Heart left ventricle (tissue), 16 donors: ENCODE data around the gene MRPL23. TPM values are rescaled to one million over a fixed set of nuclear protein-coding genes. Genes with fewer than 3 reads are reported as not detected.

Experiments
- ATAC-seq, 4 donors: fragments of 200-7000 bp; cut with Tn5 transposase; one replicate each; pipeline ENCODE4 v1.9.1; 2020 to 2022; ENCODE audit warnings: moderate library complexity in 4 of 4, mild to moderate bottlenecking in 3 of 4, moderate number of reproducible peaks in 1 of 4
- DNase-seq, 5 donors: peaks; one replicate each; pipeline ENCODE4 v3.0.0-alpha.2; 2020
- H3K27ac ChIP-seq, 12 donors: fragments of 200-600 bp; sonication (generic) in 4 of 12; one replicate each; pipeline versions ENCODE4 v1.5.0 to v1.8.0; 2016 to 2022; ENCODE audit warnings: mild to moderate bottlenecking in 2 of 12
- H3K27me3 ChIP-seq, 9 donors: fragments of 200-600 bp; sonication (generic) in 2 of 9; one replicate each; pipeline versions ENCODE4 v1.5.1 to v1.8.0; 2016 to 2022; ENCODE audit warnings: mild to moderate bottlenecking in 3 of 9
- H3K36me3 ChIP-seq, 9 donors: fragments of 200-600 bp; sonication (generic) in 2 of 9; one replicate each; pipeline versions ENCODE4 v1.5.0 to v1.8.0; 2018 to 2022; ENCODE audit warnings: mild to moderate bottlenecking in 2 of 9
- H3K4me1 ChIP-seq, 12 donors: fragments of 200-600 bp; sonication (generic) in 4 of 12; one replicate each; pipeline versions ENCODE4 v1.5.0 to v1.8.0; 2016 to 2022; ENCODE audit warnings: mild to moderate bottlenecking in 3 of 12
- H3K4me3 ChIP-seq, 12 donors: fragments of 200-600 bp; sonication (generic) in 4 of 12; one replicate each; pipeline versions ENCODE4 v1.5.0 to v1.8.0; 2017 to 2022; ENCODE audit warnings: mild to moderate bottlenecking in 9 of 12, moderate library complexity in 4 of 12
- H3K9me3 ChIP-seq, 12 donors: fragments of 200-600 bp; sonication (generic) in 4 of 12; one replicate each; pipeline versions ENCODE4 v1.5.0 to v1.8.0; 2016 to 2022; ENCODE audit warnings: mild to moderate bottlenecking in 1 of 12
- CTCF ChIP-seq, 12 donors: fragments of 200-600 bp; sonication (generic) in 4 of 12; IDR thresholded peaks; one replicate each; pipeline versions ENCODE4 v1.5.0 to v1.8.0; 2018 to 2022; ENCODE audit warnings: antibody characterized with exemption in 12 of 12, mild to moderate bottlenecking in 5 of 12
- POLR2A ChIP-seq, 2 donors: fragments of 450-650 bp; IDR thresholded peaks; one replicate each; pipeline ENCODE4 v1.6.1; 2017; ENCODE audit warnings: antibody characterized with exemption in 2 of 2, mild to moderate bottlenecking in 2 of 2, moderate library complexity in 2 of 2
- WGBS, 4 donors: extraction: QIAGEN DNeasy Blood & Tissue Kit in 2 of 4; methylation state at CpG; one replicate each; pipeline versions ENCODE4 v1.1.5 to v1.1.7; 2013 to 2018; 5-methylcytosine and 5-hydroxymethylcytosine counted together
- intact Hi-C, 10 donors: fragments of 100-400 bp; cut with DNase I; formaldehyde crosslinking; loops; one replicate each; pipeline versions ENCODE4 v1.11.1 to v1.14.2; 2022
- polyA plus RNA-seq, 2 donors: library from polyadenylated mRNA; stranded (reverse); fragments of 200-250 nt; gene quantifications; one replicate each; pipeline ENCODE4 v1.2.3, GENCODE V29; 2013
- total RNA-seq, 9 donors: library from RNA; depleted of rRNA in 2 of 9; stranded (reverse); fragments of >200 nt in 2 of 9; fragmentation: NEBNext Ultra II Directional in 3 of 9; extraction: Animal tissue kit (Norgen Biotek cat#: 25700) in 3 of 9; gene quantifications; one replicate each; pipeline versions ENCODE4 v1.1.0 to v1.2.4, GENCODE V29; 2016 to 2023
- donor health status: ischemic (EF 13 %, LVEDD 7.1; RV severe dilation, severe dysfunction).
- donor health status: healthy with polysubstance abuse.
- donor health status: DM: no; HTN: yes; CAD: no.
- donor health status: DM: no; HTN: no; CAD: no.
- donor health status: ischemic (EF 25% LVEDD 6.9; RV normal size, moderate dysfunction).
- donor health status: ischemic (EF 25% LVEDD 5.7; RV mildly dilated, moderate dysfunction).
- donor health status: healthy.
- donor health status: DM: yes; HTN: yes; CAD: no.
- donor health status: ischemic (EF 35%, LVEDD 5.7; RV mildly dilated, moderate dysfunction).
- donor health status: nonischemic (EF 11% LVEDD 7.7; RV severe dilation, severe dysfunction).
- donor health status: DM: yes; HTN: yes; CAD: no.
- donor health status: PGD.
- donor health status: ischemic (EF 29% LVEDD 5.4; RV normal size, mild dysfunction).
- donor health status: nonischemic (EF 23%, LVEDD 6.1; RV moderate dilation, normal function).

Gene MRPL23
- total and polyA plus RNA-seq, 11 donors, result 44.0 to 183 (median 93.3) TPM

- no peak overlapping the region for H3K4me3 ChIP-seq
- no peaks in the 10 kb centered on the region for H3K27me3 ChIP-seq
- H3K27ac ChIP-seq, result no peak overlapping the region
- TF ChIP-seq CTCF (IDR thresholded peaks at IDR 0.05) (no peak), POLR2A (IDR thresholded peaks at IDR 0.05) (no peak)
- H3K36me3 ChIP-seq, result no peaks in the 10 kb centered on the region
- no peaks in the 10 kb centered on the region for H3K4me1 ChIP-seq
- 81 to 87% methylated on average over 10 of the region's 26 CpGs; no CpG with 5 or more reads in 2 of the 4 donors for WGBS, 4 donors
- intact Hi-C loops, result no loop called here
- peak in 3 of 5 donors; percentile 2 to 20 (median 4) for DNase-seq
- no peak for ATAC-seq
- H3K9me3 ChIP-seq, result no peaks in the 10 kb centered on the region
Observed at GRCh38 chr11:1978720-1979473, 31.8 kb downstream of the MRPL23 start.

- Histone ChIP-seq H3K4me3 (no peak overlapping the region), H3K27ac (no peak overlapping the region), H3K27me3 (no peaks in the 10 kb centered on the region), H3K9me3 (no peaks in the 10 kb centered on the region), H3K4me1 (no peaks in the 10 kb centered on the region), H3K36me3 (no peaks in the 10 kb centered on the region)
- peak in 2 of 5 donors; percentile 2 to 34 for DNase-seq
- no peak for TF ChIP-seq CTCF (IDR thresholded peaks at IDR 0.05)
- no peak for TF ChIP-seq POLR2A (IDR thresholded peaks at IDR 0.05)
- WGBS, 4 donors, result 82 to 84% methylated on average over 3 to 5 of the region's 11 CpGs; no CpG with 5 or more reads in 2 of the 4 donors
- intact Hi-C loops, result no loop called here
- ATAC-seq, result no peak
Observed at GRCh38 chr11:1979607-1980006, 32.5 kb downstream of the MRPL23 start.

- TF ChIP-seq POLR2A (IDR thresholded peaks at IDR 0.05), result no peak
- TF ChIP-seq CTCF (IDR thresholded peaks at IDR 0.05), result no peak
- DNase-seq (no peak), ATAC-seq (no peak)
- no CpG with 5 or more reads among the region's 26 CpGs for WGBS, 4 donors
- H3K27ac ChIP-seq, result no peak overlapping the region
- intact Hi-C loops, result no loop called here
- no peaks in the 10 kb centered on the region for H3K4me1 ChIP-seq
- H3K36me3 ChIP-seq, result no peaks in the 10 kb centered on the region
- no peak overlapping the region for H3K4me3 ChIP-seq
- no peaks in the 10 kb centered on the region for H3K27me3 ChIP-seq
- H3K9me3 ChIP-seq, result no peaks in the 10 kb centered on the region
Observed at GRCh38 chr11:1982873-1983600, 35.9 kb downstream of the MRPL23 start.

- no peak overlapping the region for H3K4me3 ChIP-seq
- DNase-seq (peak in 2 of 5 donors; percentile 1 to 28), ATAC-seq (no peak)
- H3K4me1 ChIP-seq, result no peaks in the 10 kb centered on the region
- H3K27ac ChIP-seq, result no peak overlapping the region
- no peaks in the 10 kb centered on the region for H3K27me3 ChIP-seq
- intact Hi-C loops, result no loop called here
- H3K36me3 ChIP-seq, result no peaks in the 10 kb centered on the region
- 91 to 96% (median 92%) methylated on average over 10 to 12 of the region's 12 CpGs; no CpG with 5 or more reads in 1 of the 4 donors for WGBS, 4 donors
- H3K9me3 ChIP-seq, result no peaks in the 10 kb centered on the region
- TF ChIP-seq CTCF (IDR thresholded peaks at IDR 0.05), result no peak
- TF ChIP-seq POLR2A (IDR thresholded peaks at IDR 0.05), result no peak
Observed at GRCh38 chr11:1983601-1983961, 36.4 kb downstream of the MRPL23 start.
